Kidney (tissue), 14 donors: ENCODE data around the gene ATG3. TPM values are rescaled to one million over a fixed set of nuclear protein-coding genes. Genes with fewer than 3 reads are reported as not detected.

Experiments used
- DNase-seq, 5 donors: peaks; one replicate each; pipeline ENCODE4 v3.0.0-alpha.2; 2013 to 2020
- FAIRE-seq: peaks from 2 replicates; lab custom pipeline; 2012; peaks lifted over from hg19 to GRCh38; lab: Jason Lieb, UNC
- H3K27ac ChIP-seq, 2 donors: one replicate each; pipeline ENCODE4 v1.7.0; 2013; ENCODE audit warnings: low read depth in 2 of 2, low read length in 2 of 2, inconsistent platforms in 1 of 2
- H3K27me3 ChIP-seq: one replicate; pipeline ENCODE4 v1.7.1; 2013; ENCODE audit warnings: low read length, inconsistent platforms; ENCODE audit not compliant: control insufficient read depth, insufficient read depth
- H3K36me3 ChIP-seq, 3 donors: one replicate each; pipeline versions ENCODE4 v1.7.0 to v1.7.1; 2013; ENCODE audit warnings: low read length in 3 of 3, control low read depth in 1 of 3, inconsistent platforms in 1 of 3; ENCODE audit not compliant: insufficient read depth in 3 of 3, control insufficient read depth in 2 of 3
- H3K4me1 ChIP-seq, 3 donors: one replicate each; pipeline versions ENCODE4 v1.7.0 to v1.7.1; 2013; ENCODE audit warnings: low read length in 3 of 3, inconsistent platforms in 1 of 3, low read depth in 1 of 3; ENCODE audit not compliant: control insufficient read depth in 2 of 3, insufficient read depth in 2 of 3
- H3K4me3 ChIP-seq, 3 donors: one replicate each; pipeline versions ENCODE4 v1.7.0 to v1.8.1; 2013; ENCODE audit warnings: low read length in 3 of 3, control low read depth in 1 of 3, inconsistent platforms in 1 of 3
- H3K9ac ChIP-seq, 3 donors: one replicate each; pipeline versions ENCODE4 v1.7.0 to v1.7.1; 2013; ENCODE audit warnings: low read length in 3 of 3, control low read depth in 1 of 3, inconsistent platforms in 1 of 3
- H3K9me3 ChIP-seq, 3 donors: one replicate each; pipeline versions ENCODE4 v1.7.0 to v1.7.1; 2013; ENCODE audit warnings: low read length in 3 of 3, control low read depth in 1 of 3, inconsistent platforms in 1 of 3; ENCODE audit not compliant: control insufficient read depth in 2 of 3, insufficient read depth in 1 of 3
- intact Hi-C: fragments of 100-400 bp; cut with DNase I; formaldehyde crosslinking; loops from one replicate; pipeline ENCODE4 v1.11.1; 2022
- polyA plus RNA-seq: library from polyadenylated mRNA; stranded (reverse); fragments of 350-450 nt; fragmentation: Illumina TruSeq; extraction: RNeasy Lipid Tissue Mini Kit (QIAGEN cat#74804); gene quantifications from one replicate; pipeline ENCODE4 v1.2.3, GENCODE V29; 2014; ENCODE audit warnings: low read depth, low replicate concordance; ENCODE audit not compliant: insufficient read depth
- total RNA-seq: library from RNA; stranded (reverse); fragmentation: NEBNext Ultra II Directional; extraction: Animal tissue kit (Norgen Biotek cat#: 25700); gene quantifications from one replicate; pipeline ENCODE4 v1.2.1, GENCODE V29; 2021
- TF ChIP-seq, protein P1 (sequence below): IDR thresholded peaks from 3 replicates; pipeline ENCODE4 v1.5.1; 2012; ENCODE audit warnings: mild to moderate bottlenecking, moderate library complexity, borderline replicate concordance; ENCODE audit not compliant: insufficient read depth; ENCODE audit errors: extremely low read depth
- donor health status: control.
- donor health status: control.
- donor health status: control.
- donor health status: control.
- donor health status: control.
- donor health status: DM: yes; HTN: yes; CAD: no.
- donor health status: Normal renal cell carcinoma (clear cell type).

The ATG3 gene
- total and polyA plus RNA-seq, 2 donors from 2014 or later = 57.0 to 62.7 TPM

DNA sequence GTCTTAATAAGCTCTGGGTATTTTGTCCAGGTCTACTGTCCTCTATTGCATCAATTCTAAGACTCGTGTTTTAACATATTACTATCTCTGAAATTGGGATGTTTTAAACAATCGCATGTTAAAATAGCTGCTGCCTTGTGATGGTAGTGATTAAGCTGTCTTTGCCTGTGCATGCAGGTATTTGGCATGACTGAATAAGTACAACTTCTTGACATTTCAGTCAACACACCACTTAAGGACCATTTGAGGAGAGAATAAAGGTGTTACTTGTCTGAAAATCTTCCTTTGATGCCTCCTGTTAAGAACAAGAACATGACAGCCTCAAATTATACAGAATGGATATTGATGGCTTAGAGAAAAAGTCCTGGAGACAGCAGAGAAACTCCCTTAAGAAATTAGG, 33.1 kb upstream of the ATG3 start:
- H3K9me3 ChIP-seq = no peaks in the 10 kb centered on the region
- FAIRE-seq = no peak
- TF ChIP-seq, protein P1, sequence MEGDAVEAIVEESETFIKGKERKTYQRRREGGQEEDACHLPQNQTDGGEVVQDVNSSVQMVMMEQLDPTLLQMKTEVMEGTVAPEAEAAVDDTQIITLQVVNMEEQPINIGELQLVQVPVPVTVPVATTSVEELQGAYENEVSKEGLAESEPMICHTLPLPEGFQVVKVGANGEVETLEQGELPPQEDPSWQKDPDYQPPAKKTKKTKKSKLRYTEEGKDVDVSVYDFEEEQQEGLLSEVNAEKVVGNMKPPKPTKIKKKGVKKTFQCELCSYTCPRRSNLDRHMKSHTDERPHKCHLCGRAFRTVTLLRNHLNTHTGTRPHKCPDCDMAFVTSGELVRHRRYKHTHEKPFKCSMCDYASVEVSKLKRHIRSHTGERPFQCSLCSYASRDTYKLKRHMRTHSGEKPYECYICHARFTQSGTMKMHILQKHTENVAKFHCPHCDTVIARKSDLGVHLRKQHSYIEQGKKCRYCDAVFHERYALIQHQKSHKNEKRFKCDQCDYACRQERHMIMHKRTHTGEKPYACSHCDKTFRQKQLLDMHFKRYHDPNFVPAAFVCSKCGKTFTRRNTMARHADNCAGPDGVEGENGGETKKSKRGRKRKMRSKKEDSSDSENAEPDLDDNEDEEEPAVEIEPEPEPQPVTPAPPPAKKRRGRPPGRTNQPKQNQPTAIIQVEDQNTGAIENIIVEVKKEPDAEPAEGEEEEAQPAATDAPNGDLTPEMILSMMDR = no peak
- no peak overlapping the region for H3K4me3 ChIP-seq
- H3K27me3 ChIP-seq = no peaks in the 10 kb centered on the region
- intact Hi-C loops = no loop called here
- H3K4me1 ChIP-seq = no peaks in the 10 kb centered on the region
- peaks cover 0 to 7% (median 4%) of the 10 kb centered on the region in 3 donors for H3K36me3 ChIP-seq
- no peak for DNase-seq
- H3K9ac ChIP-seq = no peak overlapping the region
- H3K27ac ChIP-seq = no peak overlapping the region

DNA sequence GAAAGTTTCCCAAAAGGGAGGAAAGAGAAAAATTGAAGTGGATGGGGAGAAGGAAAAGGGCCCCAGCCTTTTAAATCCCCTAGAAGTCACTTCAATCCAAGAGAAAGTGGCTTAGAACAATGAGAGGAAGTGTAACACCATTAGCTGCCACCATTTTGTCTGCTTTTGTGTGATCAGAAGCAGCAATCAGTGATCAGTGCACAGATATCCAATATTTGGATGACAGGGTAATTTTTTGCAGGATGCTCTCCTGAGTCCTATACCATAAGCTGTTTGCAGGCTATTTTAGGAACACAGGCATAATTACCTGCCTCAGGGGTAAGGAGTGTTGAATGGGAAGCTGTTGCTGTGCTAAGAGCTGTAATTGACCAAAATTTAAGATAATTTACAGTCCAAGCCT, 31.5 kb upstream of the ATG3 start:
- no peak overlapping the region for H3K9ac ChIP-seq
- no peaks in the 10 kb centered on the region for H3K27me3 ChIP-seq
- no peaks in the 10 kb centered on the region for H3K4me1 ChIP-seq
- H3K9me3 ChIP-seq = no peaks in the 10 kb centered on the region
- intact Hi-C loops = no loop called here
- peaks cover 0 to 7% (median 4%) of the 10 kb centered on the region in 3 donors for H3K36me3 ChIP-seq
- H3K4me3 ChIP-seq = no peak overlapping the region
- FAIRE-seq (no peak), DNase-seq (no peak)
- H3K27ac ChIP-seq = no peak overlapping the region
- TF ChIP-seq, protein P1 = no peak

DNA sequence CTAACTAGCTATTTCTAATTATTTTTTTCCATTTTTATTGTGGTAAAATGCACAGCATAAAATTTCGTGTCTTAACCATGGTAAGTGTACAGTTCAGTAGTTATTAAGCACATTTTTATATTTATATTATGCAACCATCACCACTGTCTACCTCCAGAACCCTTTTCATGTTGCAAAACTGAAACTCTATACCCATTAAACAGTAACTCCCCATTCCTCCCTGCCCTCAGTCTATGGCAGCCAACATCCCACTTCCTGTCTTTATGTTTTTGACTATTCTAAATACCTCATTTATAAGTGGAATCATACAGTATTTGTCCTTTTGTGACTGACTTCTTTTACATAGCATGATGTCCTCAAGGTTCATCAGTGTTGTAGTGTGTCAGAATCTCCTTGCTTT, 25.6 kb upstream of the ATG3 start:
- Histone ChIP-seq H3K4me1 (no peaks in the 10 kb centered on the region), H3K27me3 (no peaks in the 10 kb centered on the region), H3K9ac (no peak overlapping the region), H3K27ac (no peak overlapping the region), H3K9me3 (no peaks in the 10 kb centered on the region), H3K4me3 (no peak overlapping the region), H3K36me3 (peaks cover 2 to 20% (median 3%) of the 10 kb centered on the region in 3 donors)
- no peak for FAIRE-seq
- DNase-seq = no peak
- TF ChIP-seq, protein P1 = no peak
- intact Hi-C loops = no loop called here

DNA sequence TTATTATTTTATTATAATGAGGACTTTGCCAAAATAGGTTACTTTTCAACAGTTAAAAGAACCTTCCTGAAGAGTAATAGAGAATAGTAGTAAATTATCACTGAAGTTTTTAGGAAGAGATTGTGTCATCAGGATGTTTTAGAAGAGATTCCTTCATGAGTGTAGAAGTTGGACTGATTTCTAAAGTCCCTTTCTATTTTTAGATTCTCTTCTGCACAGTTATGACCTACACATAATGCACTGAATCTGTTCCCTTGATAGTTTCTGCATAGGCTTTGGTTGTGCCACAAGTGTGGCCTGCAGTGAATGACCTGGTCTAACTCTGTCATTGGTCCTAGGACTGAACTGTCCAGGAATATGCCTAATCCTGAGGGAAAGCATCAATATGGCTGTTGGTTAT, 24.0 kb upstream of the ATG3 start:
- Histone ChIP-seq H3K36me3 (peaks cover 2 to 20% (median 3%) of the 10 kb centered on the region in 3 donors), H3K27me3 (no peaks in the 10 kb centered on the region), H3K4me3 (no peak overlapping the region), H3K9ac (no peak overlapping the region), H3K27ac (no peak overlapping the region), H3K9me3 (no peaks in the 10 kb centered on the region), H3K4me1 (no peaks in the 10 kb centered on the region)
- DNase-seq (no peak), FAIRE-seq (no peak)
- intact Hi-C loops = no loop called here
- TF ChIP-seq, protein P1 = no peak
